Limb (tissue), 2 donors: Measurements from ENCODE around the gene BRMS1.
"Not testable (repeated sequence)": the region's sequence is repeated elsewhere in the genome, so short reads cannot be mapped to it uniquely, and the experiment has no call there.

Source experiments
- DNase-seq, 2 donors: peaks; one replicate each; pipeline ENCODE4 v3.0.0-alpha.2; 2016; ENCODE audit errors: extremely low spot score in 2 of 2

BRMS1 gene

GRCh38 chr11:66363805-66364535 lies 19.1 kb upstream of the BRMS1 start:
- peak in 1 of 2 donors; percentile 57 for DNase-seq

GRCh38 chr11:66363187-66363601 lies 18.3 kb upstream of the BRMS1 start:
- no peak for DNase-seq

GRCh38 chr11:66362481-66363147 lies 17.7 kb upstream of the BRMS1 start:
- no peak for DNase-seq

GRCh38 chr11:66361502-66361941 lies 16.6 kb upstream of the BRMS1 start:
- DNase-seq, result no peak

GRCh38 chr11:66360406-66361073 lies 15.6 kb upstream of the BRMS1 start:
- no peak for DNase-seq

- DNase-seq, result no peak
Measured at GRCh38 chr11:66359662-66360087, 14.8 kb upstream of the BRMS1 start.

- not testable (repeated sequence) for DNase-seq
Measured at GRCh38 chr11:66350560-66351235, 5.8 kb upstream of the BRMS1 start.

- DNase-seq, result no peak
Measured at GRCh38 chr11:66349084-66349386, 4.1 kb upstream of the BRMS1 start.

GRCh38 chr11:66347425-66348276 lies 2.7 kb upstream of the BRMS1 start, which contains the start of gene B4GAT1:
B4GAT1 (minus strand) TSS chr11:66347629; CDS start chr11:66347545, 84 bp downstream.
- DNase-seq, result peak; percentile 80 to 91

- DNase-seq, result no peak
Measured at GRCh38 chr11:66346476-66347424, 1.8 kb upstream of the BRMS1 start.

GRCh38 chr11:66345316-66345649 lies 379 bp upstream of the BRMS1 start:
- DNase-seq, result no peak

- no peak for DNase-seq
Measured at GRCh38 chr11:66343176-66343575, 1.7 kb downstream of the BRMS1 start.

GRCh38 chr11:66341502-66342126 lies 3.3 kb downstream of the BRMS1 start:
- no peak for DNase-seq

- DNase-seq, result no peak
Measured at GRCh38 chr11:66340596-66341501, 4.1 kb downstream of the BRMS1 start.

GRCh38 chr11:66339686-66340483 lies 5.0 kb downstream of the BRMS1 start:
- DNase-seq, result no peak

- no peak for DNase-seq
Measured at GRCh38 chr11:66339162-66339675, 5.7 kb downstream of the BRMS1 start.
